ENCODE data around the gene RAMP3.

- TF ChIP-seq POLR2A (IDR thresholded peaks at IDR 0.05; ENCODE audit: low read length) (no peak), GATA1 (IDR thresholded peaks at IDR 0.05; ENCODE audit: low read depth, low read length) (no peak)
These were observed 21.2 kb upstream of the RAMP3 start for GRCh38 chr7:45136106-45137060.

Data from erythroblast (primary cell).